K562 (cell line): ENCODE measurements around the gene OR10H5. TPM values are rescaled to one million over a fixed set of nuclear protein-coding genes. Genes with fewer than 3 reads are reported as not detected.
"Not testable (repeated sequence)": the region's sequence is repeated elsewhere in the genome, so short reads cannot be mapped to it uniquely, and the experiment has no call there.

Experiments
- ATAC-seq: fragments of 200-7000 bp; cut with Tn5 transposase; 3 replicates; pipeline ENCODE4 v1.9.1; 2020; ENCODE audit warnings: moderate library complexity
- BruUV-seq: library from RNA; stranded (reverse); fragments of 400-500 nt; replicated peaks from 2 replicates; lab custom pipeline; 2021; lab: Mats Ljungman, UMichigan
- CTCF ChIA-PET: fragments of 300-600 bp; formaldehyde crosslinking; extraction: SDS; loops from one replicate; lab custom pipeline; 2021; ENCODE audit warnings: low intra/inter-chr PET ratio; lab: Yijun Ruan, JAX
- POLR2A ChIA-PET: fragments of 300-600, 350-650 bp; sonication (Branson Sonifier 250); formaldehyde crosslinking; extraction: SDS; loops from one replicate; lab custom pipeline; 2021; ENCODE audit warnings: antibody characterized with exemption, inconsistent platforms; lab: Yijun Ruan, JAX
- DNase-seq, 4 experiments: peaks; one replicate each; pipeline versions ENCODE4 v3.0.0 to v3.0.0-alpha.2; 2011 to 2018; ENCODE audit warnings: low spot score in 3 of 4, mixed read lengths in 3 of 4; ENCODE audit errors: extremely low read depth in 1 of 4
- FAIRE-seq: peaks from 2 replicates; lab custom pipeline; 2011; peaks lifted over from hg19 to GRCh38; lab: Jason Lieb, UNC
- H2AFZ ChIP-seq: 2 replicates; pipeline ENCODE4 v1.6.0; 2011; ENCODE audit warnings: low read depth, low read length, control low read depth, inconsistent platforms
- H3K27ac ChIP-seq: fragments of 200-600 bp; 3 replicates; pipeline ENCODE4 v1.8.0; 2011; ENCODE audit warnings: low read depth, mild to moderate bottlenecking, control low read depth, inconsistent platforms, low read length, moderate library complexity, mixed read lengths; ENCODE audit errors: extremely low read depth
- H3K27me3 ChIP-seq, 2 experiments: fragments of 300-600 bp in 1 of 2; 2 replicates in 1 of 2; 3 replicates in 1 of 2; pipeline versions ENCODE4 v1.6.0 to v1.8.0; 2011; ENCODE audit warnings: inconsistent platforms in 2 of 2, low read length in 2 of 2, mild to moderate bottlenecking in 1 of 2, mixed read lengths in 1 of 2, moderate library complexity in 1 of 2; ENCODE audit not compliant: control insufficient read depth in 2 of 2, insufficient read depth in 2 of 2
- H3K36me3 ChIP-seq: fragments of 300-600 bp; 3 replicates; pipeline ENCODE4 v1.8.0; 2011; ENCODE audit warnings: mild to moderate bottlenecking, low read length, inconsistent platforms; ENCODE audit not compliant: control insufficient read depth, insufficient read depth
- H3K4me1 ChIP-seq, 2 experiments: fragments of 200-600 bp in 1 of 2; replicated peaks in 1 of 2; 2 replicates in 1 of 2; 3 replicates in 1 of 2; pipeline versions ENCODE4 v1.5.1 to v1.8.0; 2011; ENCODE audit warnings: inconsistent platforms in 2 of 2, low read length in 2 of 2, mild to moderate bottlenecking in 1 of 2, mixed read lengths in 1 of 2, moderate library complexity in 1 of 2; ENCODE audit not compliant: control insufficient read depth in 2 of 2, insufficient read depth in 2 of 2
- H3K4me2 ChIP-seq: 2 replicates; pipeline ENCODE4 v1.6.1; 2011; ENCODE audit warnings: low read length, control low read depth, inconsistent platforms, mixed read lengths; ENCODE audit not compliant: insufficient read depth
- H3K4me3 ChIP-seq: fragments of 200-600 bp; sonication (generic), shearing (Covaris generic); 2 replicates; pipeline ENCODE4 v1.5.1; 2016; ENCODE audit warnings: control low read depth, inconsistent platforms
- H3K79me2 ChIP-seq: fragments of 200-600 bp; 3 replicates; pipeline ENCODE4 v1.8.0; 2011; ENCODE audit warnings: low read length, inconsistent platforms; ENCODE audit not compliant: control insufficient read depth, insufficient read depth
- H3K9ac ChIP-seq, 2 experiments: 2 replicates each; pipeline versions ENCODE4 v1.6.0 to v1.6.1; 2011; ENCODE audit warnings: low read depth in 2 of 2, low read length in 2 of 2, control low read depth in 1 of 2, inconsistent platforms in 1 of 2, mild to moderate bottlenecking in 1 of 2, mixed read lengths in 1 of 2; ENCODE audit not compliant: insufficient read depth in 1 of 2
- H3K9me1 ChIP-seq: one replicate; pipeline ENCODE4 v1.6.0; 2011; ENCODE audit warnings: inconsistent platforms, mild to moderate bottlenecking, low read length, moderate library complexity; ENCODE audit not compliant: control insufficient read depth, insufficient read depth
- H3K9me3 ChIP-seq: replicated peaks from 2 replicates; pipeline ENCODE4 v1.5.1; 2011; ENCODE audit warnings: low read depth, low read length, inconsistent platforms; ENCODE audit not compliant: control insufficient read depth, insufficient read depth
- H4K20me1 ChIP-seq: replicated peaks from 2 replicates; pipeline ENCODE4 v1.6.1; 2011; ENCODE audit warnings: low read length, inconsistent platforms, mixed read lengths; ENCODE audit not compliant: control insufficient read depth, insufficient read depth
- BCLAF1 ChIP-seq, 2 experiments: fragments of 450-650 bp in 1 of 2; IDR thresholded peaks; 2 replicates each; pipeline ENCODE4 v1.6.1; 2011 to 2017; ENCODE audit warnings: low read depth in 2 of 2, antibody characterized with exemption in 1 of 2, borderline replicate concordance in 1 of 2, low read length in 1 of 2, mild to moderate bottlenecking in 1 of 2, mixed read lengths in 1 of 2; ENCODE audit not compliant: control insufficient read depth in 1 of 2
- BMI1 ChIP-seq: fragments of 150-350 bp; IDR thresholded peaks from 2 replicates; pipeline ENCODE4 v1.6.1; 2014; ENCODE audit warnings: low read length
- MEIS2 ChIP-seq: fragments of 450-650 bp; IDR thresholded peaks from 2 replicates; pipeline ENCODE4 v1.6.1; 2014; ENCODE audit warnings: mild to moderate bottlenecking; ENCODE audit not compliant: partially characterized antibody
- NR4A1 ChIP-seq, 2 experiments: fragments of 250-450 bp in 1 of 2; fragments of 450-650 bp in 1 of 2; sonication (Bioruptor Pico) in 1 of 2; IDR thresholded peaks; 2 replicates each; pipeline versions ENCODE4 v1.4.0 to v1.6.1; 2016 to 2020; ENCODE audit warnings: mild to moderate bottlenecking in 2 of 2, missing compliant biosample characterization in 1 of 2, missing genetic modification characterization in 1 of 2, moderate library complexity in 1 of 2
- PKNOX1 ChIP-seq: fragments of 450-650 bp; IDR thresholded peaks from 2 replicates; pipeline ENCODE4 v1.6.1; 2016
- PPARD ChIP-seq: fragments of 250-450 bp; sonication (Bioruptor Pico); IDR thresholded peaks from 2 replicates; pipeline ENCODE4 v1.8.0; 2022; ENCODE audit warnings: inconsistent platforms, mild to moderate bottlenecking, moderate library complexity
- RFX1 ChIP-seq: fragments of 450-650 bp; IDR thresholded peaks from 2 replicates; pipeline ENCODE4 v1.6.1; 2016; ENCODE audit warnings: mild to moderate bottlenecking, moderate library complexity
- SRF ChIP-seq, 2 experiments: fragments of 250-450, 450-650 bp in 1 of 2; sonication (Bioruptor Pico) in 1 of 2; sonication (generic) in 1 of 2; formaldehyde crosslinking; IDR thresholded peaks; 2 replicates each; pipeline versions ENCODE4 v1.5.0 to v1.5.1; 2020 to 2022; ENCODE audit warnings: mild to moderate bottlenecking in 1 of 2, missing genetic modification reagents in 1 of 2
- STAT5A ChIP-seq: IDR thresholded peaks from 2 replicates; pipeline ENCODE4 v1.6.1; 2012; ENCODE audit warnings: low read length, inconsistent platforms, borderline replicate concordance
- ZC3H8 ChIP-seq: fragments of 450-650 bp; IDR thresholded peaks from 2 replicates; pipeline ENCODE4 v1.6.1; 2017
- WGBS: fragments of 100-300 bp; shearing (Covaris generic); methylation state at CpG from one replicate; pipeline ENCODE4 v1.1.6; 2016; ENCODE audit warnings: low coverage, mixed read lengths; ENCODE audit not compliant: insufficient coverage; ENCODE audit errors: missing lambda C conversion rate; 5-methylcytosine and 5-hydroxymethylcytosine counted together
- in situ Hi-C: fragments of 300-500 bp; cut with MboI; formaldehyde crosslinking; loops from 4 replicates; pipeline ENCODE4 v1.15.0; 2018; ENCODE audit warnings: inconsistent platforms, mixed read lengths
- intact Hi-C: fragments of 100-400 bp; cut with micrococcal nuclease; formaldehyde crosslinking; loops from 2 replicates; pipeline ENCODE4 v1.14.2; 2022
- polyA plus RNA-seq, 8 experiments: library from polyadenylated mRNA; depleted of rRNA in 4 of 8; stranded (reverse) in 5 of 8; unstranded in 3 of 8; fragments of >200 nt; fragmentation: Nextera tagmentation in 2 of 8; fragmentation: Illumina TruSeq in 1 of 8; extraction: Ambion mirVana in 2 of 8; extraction: Trizol in 1 of 8; gene quantifications; 2 replicates each; pipeline versions ENCODE4 v1.2.1 to v1.2.3, GENCODE V29; 2011 to 2014; ENCODE audit warnings: inconsistent platforms in 1 of 8, missing spikeins in 1 of 8
- total RNA-seq, 7 experiments: library from RNA; depleted of rRNA in 6 of 7; stranded (reverse); fragments of >200 nt in 6 of 7; fragmentation: Illumina TruSeq in 2 of 7; extraction: Trizol in 2 of 7; gene quantifications; 2 replicates each; pipeline versions ENCODE4 v1.2.1 to v1.2.3, GENCODE V29; 2011 to 2021; ENCODE audit warnings: low replicate concordance in 1 of 7

OR10H5 gene
- total and polyA plus RNA-seq, 9 of the 15 experiments (the other 6 are each of a cell fraction or from before 2014, with no cell fraction given): not detected

GRCh38 chr19:15839888-15840287 lies 52.4 kb downstream of the OR10H5 start:
- H3K79me2 ChIP-seq: peaks cover 12% of the 10 kb centered on the region; the same call in 2 of the 3 replicates
- H3K9me3 ChIP-seq, DNase-seq, H3K4me2 ChIP-seq, ATAC-seq, BruUV-seq, H3K4me3 ChIP-seq, H3K9ac ChIP-seq, H3K27me3 ChIP-seq, H3K9me1 ChIP-seq, in situ Hi-C loops, H4K20me1 ChIP-seq, H2AFZ ChIP-seq, FAIRE-seq: not testable (repeated sequence)
- POLR2A ChIA-PET: interaction anchor here (0.6 to 1.5 kb wide), 3 partner anchors 18 to 197 kb away, joined by 3 read pairs; no protein-coding TSS in a partner anchor
- H3K27ac ChIP-seq: peak overlapping the region; percentile 99; the same call in 1 of the 3 replicates
- CTCF ChIA-PET: interaction anchor here (0.6 kb wide), 1 partner anchor 418 kb away, joined by 5 read pairs; no protein-coding TSS in a partner anchor
- peaks cover 14% of the 10 kb centered on the region for H3K36me3 ChIP-seq
- whole genome bisulfite sequencing: 45% methylated on average over 4 of the region's 4 CpGs
- intact Hi-C loops: loop anchor here (10.0 kb wide), 1 partner anchor 345 kb away; the partner anchor contains the start of gene FAM32A
- TF ChIP-seq SRF (CRISPR knock-in tag; IDR thresholded peaks at IDR 0.05) (peak; percentile 60 to 97; a peak in 2 of 4 replicates), RFX1 (peak; percentile 79)
- TF ChIP-seq, all 486 proteins: peak for 2; not testable (repeated sequence) for 484
- peaks cover 30 to 43% of the 10 kb centered on the region in 2 experiments for H3K4me1 ChIP-seq

GRCh38 chr19:15840833-15841232 lies 53.4 kb downstream of the OR10H5 start:
- DNase-seq (no peak), FAIRE-seq (no peak), ATAC-seq (no peak)
- H3K27me3 ChIP-seq: no peaks in the 10 kb centered on the region
- in situ Hi-C loops (no loop called here), intact Hi-C loops (loop anchor here (10.0 kb wide), 1 partner anchor 344 kb away; the partner anchor contains the start of gene FAM32A)
- ChIA-PET CTCF (no interaction called here), POLR2A (interaction anchor here (0.6 kb wide), 1 partner anchor 31 kb away, joined by 3 read pairs; no protein-coding TSS in a partner anchor)
- WGBS: 42% methylated on average over 2 of the region's 2 CpGs
- no peak overlapping the region for H3K9ac ChIP-seq
- H2AFZ ChIP-seq: no peak overlapping the region
- BruUV-seq: no TSS peak
- H3K36me3 ChIP-seq: peaks cover 4% of the 10 kb centered on the region; the same call in 1 of the 3 replicates
- no peak overlapping the region for H3K27ac ChIP-seq
- H3K9me1 ChIP-seq: peaks cover 3% of the 10 kb centered on the region
- H4K20me1 ChIP-seq: no peaks in the 10 kb centered on the region
- H3K79me2 ChIP-seq: peaks cover 9% of the 10 kb centered on the region; the same call in 2 of the 3 replicates
- no peaks in the 10 kb centered on the region for H3K9me3 ChIP-seq
- H3K4me1 ChIP-seq: peaks cover 33 to 39% of the 10 kb centered on the region in 2 experiments
- no peak overlapping the region for H3K4me2 ChIP-seq
- no peak overlapping the region for H3K4me3 ChIP-seq
- TF ChIP-seq PPARD (CRISPR knock-in tag) (no peak), PKNOX1 (peak; percentile 56; the same call in 1 of the 2 replicates), BCLAF1 (IDR thresholded peaks at IDR 0.05; ENCODE audit: borderline replicate concordance in 1 of 2, control insufficient read depth in 1 of 2, low read depth in 2 of 2, low read length in 1 of 2) (no peak), STAT5A (peak; percentile 56), NR4A1 (CRISPR knock-in tag; IDR thresholded peaks at IDR 0.05) (no peak), NR4A1 (tag; IDR thresholded peaks at IDR 0.05) (no peak), MEIS2 (peak; percentile 31), BMI1 (peak; percentile 32; the same call in 1 of the 2 replicates), ZC3H8 (no peak), SRF (CRISPR knock-in tag; IDR thresholded peaks at IDR 0.05) (peak in 1 of 2 experiments; percentile 33; a peak in 1 of 4 replicates)
